IPS-NIHi7 (cell line): Measurements from ENCODE around the gene CACNA2D3.

Source experiments
- DNase-seq: peaks from one replicate; pipeline ENCODE4 v3.0.0; 2012; ENCODE audit warnings: mixed read lengths; ENCODE audit errors: extremely low spot score

CACNA2D3 gene

GRCh38 chr3:54171509-54171908 is 49.2 kb downstream of the CACNA2D3 start:
- DNase-seq: no peak

DNA sequence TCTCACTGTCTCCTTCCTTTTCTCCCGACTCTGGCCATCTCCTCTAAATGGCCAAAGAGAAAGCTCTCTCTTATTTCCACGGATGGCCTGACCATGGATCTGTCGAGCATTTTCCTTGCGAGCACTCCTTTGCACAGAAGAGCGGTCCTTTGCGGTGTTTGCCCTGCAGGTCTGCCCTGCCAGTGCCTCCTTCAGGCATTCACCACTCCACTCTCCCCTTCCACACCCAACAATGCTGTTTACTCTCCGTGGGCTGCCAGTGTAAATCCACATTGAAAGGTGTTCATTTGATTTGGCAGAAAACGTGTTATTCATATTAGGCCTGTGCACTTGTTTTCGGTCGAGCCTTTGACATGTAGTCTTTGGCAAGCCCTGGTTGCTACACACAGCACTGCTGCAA is 49.6 kb downstream of the CACNA2D3 start:
- DNase-seq: no peak

- no peak for DNase-seq
These were observed 51.0 kb downstream of the CACNA2D3 start for GRCh38 chr3:54173371-54173770.

- DNase-seq: no peak
These were observed 53.8 kb downstream of the CACNA2D3 start for GRCh38 chr3:54176106-54176505.

GRCh38 chr3:54177816-54178215 is 55.5 kb downstream of the CACNA2D3 start:
- no peak for DNase-seq

DNA sequence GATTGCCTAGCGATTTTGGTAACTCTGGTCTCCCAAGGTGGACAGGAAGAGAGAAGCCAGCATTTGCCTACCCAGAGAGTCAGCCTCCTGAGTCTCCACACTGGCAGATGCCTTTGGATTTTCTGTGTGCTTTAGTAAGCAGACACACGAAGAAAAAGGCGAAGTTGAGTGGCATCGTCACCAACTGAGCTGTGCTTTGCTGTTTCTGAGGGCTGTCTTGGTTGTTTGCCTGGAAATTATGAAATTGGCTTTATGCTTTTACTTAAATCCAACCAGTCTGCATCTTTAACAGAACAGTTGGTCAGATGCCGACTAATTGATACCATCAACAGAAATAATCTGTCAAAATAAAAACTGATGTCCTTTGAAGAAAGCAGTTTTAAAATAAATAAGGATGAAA is 56.0 kb downstream of the CACNA2D3 start:
- no peak for DNase-seq

DNA sequence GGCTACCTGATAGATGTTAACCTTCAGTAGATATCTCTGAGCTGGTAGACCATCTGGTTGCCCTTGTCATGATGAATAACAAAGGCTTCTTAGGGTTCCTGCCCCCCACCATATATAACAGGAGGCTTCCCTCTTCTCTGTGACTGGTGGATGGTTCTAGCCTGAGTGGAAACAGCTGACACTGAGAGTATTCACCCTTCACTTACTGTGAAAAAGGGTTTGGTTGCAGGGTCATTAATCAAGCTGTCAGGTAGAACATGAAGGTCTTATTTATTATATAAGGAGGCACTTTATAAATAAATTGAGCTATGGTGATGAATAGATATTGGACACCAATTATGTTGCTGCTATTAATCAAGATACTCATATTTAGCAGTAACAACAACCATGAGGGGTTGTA is 58.6 kb downstream of the CACNA2D3 start:
- DNase-seq: no peak

DNA sequence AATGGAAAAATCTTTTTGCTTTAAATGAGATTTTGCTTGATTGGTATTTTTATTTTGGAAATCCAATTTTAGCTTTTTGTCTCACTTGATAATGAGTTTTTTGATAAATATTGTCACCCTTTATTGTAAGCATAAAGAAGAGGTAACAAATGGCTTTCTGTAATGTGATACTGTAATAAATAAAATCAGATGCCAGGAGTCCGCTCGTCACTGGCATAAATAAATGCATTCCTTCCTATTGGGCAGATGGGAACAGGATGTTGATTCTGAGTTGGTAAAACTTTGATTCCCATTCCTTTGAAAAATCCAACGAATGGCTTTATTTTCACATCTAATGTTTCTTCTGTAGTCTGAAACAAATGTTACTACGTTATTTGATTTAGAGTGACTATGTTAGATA is 59.9 kb downstream of the CACNA2D3 start:
- no peak for DNase-seq

DNA sequence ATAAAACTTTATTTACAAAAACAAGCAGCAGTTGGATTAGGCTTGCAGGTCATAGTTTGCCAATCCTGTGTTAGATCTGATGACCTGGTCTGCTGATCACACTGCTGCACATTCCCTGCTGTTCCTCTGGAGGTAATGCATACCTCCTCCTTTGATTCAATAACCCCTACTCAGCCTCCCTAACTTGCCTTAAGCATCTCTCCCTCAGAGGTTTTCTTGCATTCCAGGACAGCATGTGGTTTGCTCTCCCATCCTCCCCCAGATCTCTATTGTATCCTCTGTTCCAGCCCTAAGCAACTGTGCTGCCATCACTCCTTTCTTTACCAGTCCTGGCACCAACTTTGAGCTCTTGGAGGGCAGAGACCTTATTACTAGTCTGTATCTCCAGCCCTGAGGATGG is 63.4 kb downstream of the CACNA2D3 start:
- peak; percentile 22 for DNase-seq

DNA sequence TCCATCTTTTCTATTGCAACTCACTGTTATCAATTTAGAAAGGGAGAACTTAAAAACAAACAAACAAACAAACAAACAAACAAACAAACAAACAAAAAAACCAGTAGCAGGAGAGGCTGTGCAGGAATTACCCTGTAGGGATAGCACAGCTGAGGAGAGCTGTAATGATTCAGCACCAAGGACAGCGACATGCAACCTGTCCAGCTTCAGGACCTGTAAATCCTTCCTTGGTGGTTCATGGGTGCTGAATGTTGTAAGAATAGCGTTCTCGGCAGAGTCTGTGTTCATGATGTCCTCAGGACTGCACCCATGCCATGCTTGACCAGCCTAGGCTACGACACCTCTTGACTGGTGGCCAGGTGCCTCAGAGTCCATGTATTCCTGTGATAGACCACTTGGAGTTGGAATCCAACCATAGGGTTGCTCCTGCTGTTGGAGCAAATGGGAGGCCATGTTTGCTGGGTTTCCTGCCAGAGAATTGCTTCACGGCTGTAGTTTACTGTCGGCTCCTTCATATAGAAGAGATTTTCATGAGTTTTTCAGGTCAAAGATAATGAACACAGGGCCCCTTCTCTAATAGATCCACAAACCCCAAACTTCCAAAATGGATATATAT is 65.9 kb downstream of the CACNA2D3 start:
- DNase-seq: peak; percentile 87

GRCh38 chr3:54191220-54191619 is 68.9 kb downstream of the CACNA2D3 start:
- DNase-seq: no peak

- no peak for DNase-seq
These were observed 69.7 kb downstream of the CACNA2D3 start for GRCh38 chr3:54192026-54192425.

DNA sequence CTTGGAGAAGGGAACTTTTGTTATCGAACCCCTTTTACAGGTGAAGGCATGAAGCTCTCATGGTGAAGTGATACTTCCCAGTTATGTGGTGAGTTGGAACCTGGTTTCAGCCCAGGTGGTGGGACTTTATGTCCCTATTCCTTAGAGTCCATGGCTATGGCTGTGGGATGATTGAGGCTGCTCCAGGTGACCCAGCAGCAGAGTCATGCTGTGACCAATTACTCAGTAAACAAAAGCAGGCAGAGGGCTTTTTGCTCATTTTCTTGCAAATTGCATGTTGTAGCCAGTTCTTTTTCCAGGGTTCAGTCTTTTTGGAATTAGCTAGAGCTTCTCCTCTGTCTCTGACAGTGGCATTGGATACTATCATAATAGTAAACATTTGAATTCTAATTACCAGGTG is 70.7 kb downstream of the CACNA2D3 start:
- peak; percentile 23 for DNase-seq

DNA sequence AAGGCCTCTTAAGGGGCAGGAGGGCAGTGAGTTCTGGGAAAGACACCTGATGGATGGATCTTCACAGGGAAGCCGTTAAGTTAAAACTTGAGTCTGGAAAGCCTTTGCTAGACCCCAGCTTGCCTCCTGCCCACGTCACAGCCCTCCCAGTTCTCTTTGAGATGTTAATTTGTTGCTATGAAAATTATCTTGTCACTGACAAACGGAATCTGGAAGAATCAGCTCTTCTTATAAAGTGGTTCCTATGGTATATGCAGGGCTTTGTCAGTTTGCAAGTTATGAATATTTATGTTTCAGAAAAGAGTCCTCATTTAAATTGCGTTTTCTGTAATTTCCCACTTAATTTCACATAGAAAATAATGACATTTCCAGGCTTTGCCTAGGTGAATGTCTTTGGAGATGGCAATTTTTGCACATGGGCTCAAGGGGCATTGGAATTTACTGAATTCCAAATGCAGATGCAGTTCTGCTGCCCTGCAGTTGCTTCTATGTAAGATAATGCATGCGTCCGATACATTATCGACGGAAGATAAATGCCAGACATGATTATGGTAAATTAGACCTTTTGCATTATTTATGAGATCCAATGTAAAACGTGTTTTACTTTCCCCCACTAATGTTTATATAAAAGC is 74.1 kb downstream of the CACNA2D3 start:
- no peak for DNase-seq

- DNase-seq: no peak
These were observed 75.2 kb downstream of the CACNA2D3 start for GRCh38 chr3:54197509-54197908.

DNA sequence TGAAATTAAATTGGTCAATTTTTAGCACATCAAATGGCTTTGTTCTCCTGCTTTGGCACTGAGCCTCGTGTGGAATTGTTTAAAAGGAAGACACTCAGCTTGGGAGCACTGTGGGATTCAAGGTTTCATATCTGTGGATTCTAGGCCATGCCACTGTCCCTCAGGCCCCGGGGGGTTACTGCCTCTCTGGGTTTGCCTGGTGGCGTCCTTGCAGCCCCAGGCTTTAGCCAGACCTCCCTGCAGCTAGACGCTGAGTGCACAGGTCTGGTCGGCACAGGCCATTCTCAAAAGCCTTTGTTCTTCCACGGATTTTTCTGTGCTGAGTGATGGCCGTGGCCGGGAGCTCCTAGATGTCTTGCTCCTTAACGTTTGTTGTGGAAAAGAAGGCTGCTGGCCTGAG is 76.2 kb downstream of the CACNA2D3 start:
- no peak for DNase-seq

- no peak for DNase-seq
These were observed 79.7 kb downstream of the CACNA2D3 start for GRCh38 chr3:54202054-54202453.

DNA sequence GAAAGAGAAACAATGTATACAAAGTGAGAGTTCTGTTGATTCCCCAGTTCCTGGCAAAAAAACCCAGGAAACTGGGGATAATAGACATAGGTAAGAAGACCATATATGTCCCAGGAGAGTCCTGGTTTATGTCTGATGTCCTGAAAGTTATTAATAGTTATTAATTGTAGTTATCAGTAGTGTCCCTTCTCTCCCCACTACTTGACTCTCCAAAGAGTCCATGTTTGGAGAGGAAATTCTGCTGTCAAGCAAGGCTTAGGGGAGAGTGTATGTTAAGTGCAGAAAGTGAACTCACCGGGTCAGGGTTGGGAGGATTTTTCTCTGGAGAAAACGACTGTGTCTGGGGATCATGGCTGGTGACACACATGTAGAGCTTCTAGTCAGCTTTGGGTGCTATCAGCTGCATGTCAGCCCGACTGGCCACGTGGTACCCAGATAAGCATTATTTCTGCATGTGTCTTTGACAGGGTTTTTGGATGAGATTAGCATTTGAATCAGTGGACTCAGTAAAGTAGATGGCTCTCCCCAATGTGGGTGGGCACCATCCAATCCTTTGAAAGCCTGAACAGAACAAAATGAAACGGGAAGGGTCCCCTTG is 80.4 kb downstream of the CACNA2D3 start:
- DNase-seq: no peak

GRCh38 chr3:54206874-54207273 is 84.5 kb downstream of the CACNA2D3 start:
- DNase-seq: no peak

DNA sequence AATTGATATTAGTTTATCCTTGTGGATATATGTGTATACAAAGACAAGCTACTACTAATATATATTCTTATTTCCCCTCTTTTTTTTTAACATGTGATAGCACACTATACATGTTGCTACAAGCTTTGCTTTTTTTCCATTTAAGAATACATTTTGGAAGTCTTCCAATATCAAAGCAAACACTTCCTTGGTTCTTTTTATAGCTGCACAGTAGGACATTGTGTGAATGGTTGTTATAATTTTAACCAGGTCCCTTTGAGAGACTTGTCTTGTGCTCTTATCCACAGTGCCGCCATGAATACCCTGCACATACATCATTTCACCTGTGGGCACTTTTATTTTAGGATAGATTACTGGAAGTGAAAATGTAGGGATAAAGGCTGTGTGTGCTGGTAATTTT is 88.7 kb downstream of the CACNA2D3 start:
- DNase-seq: no peak

DNA sequence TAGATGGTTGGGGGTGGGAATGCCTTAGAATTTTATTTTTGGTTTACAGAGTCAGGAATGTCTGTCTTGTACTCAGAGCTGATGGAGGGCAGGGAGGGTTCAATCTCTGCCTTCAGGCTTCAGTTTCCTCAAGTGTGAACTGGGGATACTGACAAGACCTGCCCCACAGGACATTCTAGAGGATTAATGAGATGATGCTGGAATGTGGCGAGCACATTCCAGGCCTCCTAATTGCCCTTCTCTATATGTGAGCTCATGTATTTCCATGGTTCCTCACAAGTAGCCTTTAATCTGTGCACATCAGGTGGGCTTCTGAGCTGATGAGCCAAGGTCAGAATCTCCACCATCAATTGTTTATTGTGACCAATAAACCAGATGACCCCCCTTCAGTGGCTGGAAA is 90.4 kb downstream of the CACNA2D3 start:
- no peak for DNase-seq

GRCh38 chr3:54213907-54214306 is 91.6 kb downstream of the CACNA2D3 start:
- no peak for DNase-seq

GRCh38 chr3:54214845-54215244 is 92.5 kb downstream of the CACNA2D3 start:
- DNase-seq: no peak

GRCh38 chr3:54215521-54215920 is 93.2 kb downstream of the CACNA2D3 start:
- no peak for DNase-seq
